H9 (cell line): ENCODE data around the gene SLC35F3. TPM values are rescaled to one million over a fixed set of nuclear protein-coding genes. Genes with fewer than 3 reads are reported as not detected.

Source experiments
- DNase-seq: peaks from one replicate; pipeline ENCODE4 v3.0.0-alpha.2; 2017
- H2AFZ ChIP-seq: one replicate; pipeline ENCODE4 v1.6.1; 2013; ENCODE audit warnings: mild to moderate bottlenecking, low read length, control low read depth, moderate library complexity
- H2AK5ac ChIP-seq: 2 replicates; pipeline ENCODE4 v1.6.1; 2013; ENCODE audit warnings: low read length, control low read depth, mixed read lengths; ENCODE audit not compliant: insufficient read length
- H2BK120ac ChIP-seq: one replicate; pipeline ENCODE4 v1.6.1; 2013; ENCODE audit warnings: low read depth, mild to moderate bottlenecking, low read length, control low read depth, inconsistent platforms; ENCODE audit not compliant: poor library complexity, severe bottlenecking
- H2BK12ac ChIP-seq: 2 replicates; pipeline ENCODE4 v1.6.1; 2013; ENCODE audit warnings: low read length, control low read depth, mixed read lengths, low read depth; ENCODE audit not compliant: insufficient read length
- H2BK15ac ChIP-seq: 2 replicates; pipeline ENCODE4 v1.6.1; 2013; ENCODE audit warnings: low read depth, low read length, control low read depth
- H2BK20ac ChIP-seq: one replicate; pipeline ENCODE4 v1.6.1; 2013; ENCODE audit warnings: low read depth, mild to moderate bottlenecking, low read length, control low read depth, inconsistent platforms; ENCODE audit not compliant: poor library complexity, severe bottlenecking
- H2BK5ac ChIP-seq: 2 replicates; pipeline ENCODE4 v1.6.1; 2013; ENCODE audit warnings: low read length, control low read depth, mixed read lengths; ENCODE audit not compliant: insufficient read length
- H3K14ac ChIP-seq: 2 replicates; pipeline ENCODE4 v1.6.1; 2013; ENCODE audit warnings: low read length, control low read depth; ENCODE audit not compliant: insufficient read depth
- H3K18ac ChIP-seq: 2 replicates; pipeline ENCODE4 v1.6.1; 2013; ENCODE audit warnings: low read depth, mild to moderate bottlenecking, mixed read lengths, low read length, control low read depth; ENCODE audit not compliant: insufficient read length
- H3K23ac ChIP-seq: 2 replicates; pipeline ENCODE4 v1.6.1; 2013; ENCODE audit warnings: low read length, control low read depth, mixed read lengths, low read depth; ENCODE audit not compliant: insufficient read length
- H3K23me2 ChIP-seq: 2 replicates; pipeline ENCODE4 v1.6.1; 2013; ENCODE audit warnings: low read depth, mild to moderate bottlenecking, mixed read lengths, low read length, control low read depth; ENCODE audit not compliant: insufficient read length, poor library complexity, severe bottlenecking
- H3K27ac ChIP-seq: 2 replicates; pipeline ENCODE4 v1.5.1; 2013; ENCODE audit warnings: low read length, control low read depth, mixed read lengths, low read depth; ENCODE audit not compliant: insufficient read length
- H3K27me3 ChIP-seq: 2 replicates; pipeline ENCODE4 v1.6.1; 2013; ENCODE audit warnings: low read length, control low read depth, inconsistent platforms; ENCODE audit not compliant: insufficient read depth
- H3K4ac ChIP-seq: 2 replicates; pipeline ENCODE4 v1.6.1; 2013; ENCODE audit warnings: low read depth, mild to moderate bottlenecking, control low read depth, inconsistent platforms, low read length, moderate library complexity
- H3K4me1 ChIP-seq: 2 replicates; pipeline ENCODE4 v1.6.1; 2013; ENCODE audit warnings: low read length, control low read depth, inconsistent platforms; ENCODE audit not compliant: insufficient read depth
- H3K4me2 ChIP-seq: 2 replicates; pipeline ENCODE4 v1.6.1; 2013; ENCODE audit warnings: low read length, control low read depth, mixed read lengths; ENCODE audit not compliant: insufficient read length, insufficient read depth
- H3K56ac ChIP-seq: 2 replicates; pipeline ENCODE4 v1.6.1; 2013; ENCODE audit warnings: low read depth, mild to moderate bottlenecking, mixed read lengths, low read length, control low read depth; ENCODE audit not compliant: insufficient read length
- H3K79me1 ChIP-seq: 2 replicates; pipeline ENCODE4 v1.6.1; 2013; ENCODE audit warnings: low read depth, mild to moderate bottlenecking, moderate library complexity, low read length, control low read depth, inconsistent platforms; ENCODE audit not compliant: insufficient read depth, poor library complexity, severe bottlenecking
- H3K79me2 ChIP-seq: 2 replicates; pipeline ENCODE4 v1.6.1; 2013; ENCODE audit warnings: low read length, control low read depth, inconsistent platforms; ENCODE audit not compliant: insufficient read depth
- H3K9ac ChIP-seq: 2 replicates; pipeline ENCODE4 v1.6.1; 2013; ENCODE audit warnings: low read length, control low read depth, mixed read lengths; ENCODE audit not compliant: insufficient read length; ENCODE audit errors: extremely low read depth
- H3K9me3 ChIP-seq: one replicate; pipeline ENCODE4 v1.6.1; 2013; ENCODE audit warnings: low read depth, low read length, inconsistent platforms; ENCODE audit not compliant: control insufficient read depth
- H3T11ph ChIP-seq: one replicate; pipeline ENCODE4 v1.6.1; 2013; ENCODE audit warnings: mild to moderate bottlenecking, low read length, control low read depth, inconsistent platforms
- H4K20me1 ChIP-seq: one replicate; pipeline ENCODE4 v1.6.1; 2013; ENCODE audit not compliant: control insufficient read depth, insufficient read length, insufficient read depth
- H4K5ac ChIP-seq: 2 replicates; pipeline ENCODE4 v1.6.1; 2013; ENCODE audit warnings: low read depth, mild to moderate bottlenecking, mixed read lengths, low read length, control low read depth; ENCODE audit not compliant: insufficient read length
- H4K8ac ChIP-seq: replicated peaks from 2 replicates; pipeline ENCODE4 v1.6.1; 2013; ENCODE audit warnings: low read length, control low read depth, mixed read lengths, low read depth; ENCODE audit not compliant: insufficient read length
- H4K91ac ChIP-seq: 2 replicates; pipeline ENCODE4 v1.6.1; 2013; ENCODE audit warnings: low read depth, mild to moderate bottlenecking, moderate library complexity, mixed read lengths, low read length, control low read depth; ENCODE audit not compliant: insufficient read length
- H3K27ac Mint-ChIP-seq, 3 experiments: 2 replicates in 2 of 3; 3 replicates in 1 of 3; pipeline ENCODE4 v1.8.0; 2020 to 2021; ENCODE audit warnings: mixed read lengths in 3 of 3, mild to moderate bottlenecking in 1 of 3, moderate library complexity in 1 of 3
- H3K27me3 Mint-ChIP-seq: 2 replicates; pipeline ENCODE4 v1.8.0; 2021; ENCODE audit warnings: low read depth, mild to moderate bottlenecking, moderate library complexity, mixed read lengths
- H3K36me3 Mint-ChIP-seq, 3 experiments: 2 replicates in 2 of 3; 3 replicates in 1 of 3; pipeline ENCODE4 v1.8.0; 2020 to 2021; ENCODE audit warnings: low read depth in 3 of 3, mixed read lengths in 3 of 3; ENCODE audit not compliant: insufficient read depth in 1 of 3
- H3K4me1 Mint-ChIP-seq, 2 experiments: 2 replicates each; pipeline ENCODE4 v1.8.0; 2020; ENCODE audit warnings: mixed read lengths in 2 of 2
- H3K4me3 Mint-ChIP-seq, 2 experiments: 2 replicates in 1 of 2; 3 replicates in 1 of 2; pipeline ENCODE4 v1.8.0; 2020 to 2021; ENCODE audit warnings: mild to moderate bottlenecking in 2 of 2, mixed read lengths in 2 of 2, moderate library complexity in 1 of 2
- H3K9me3 Mint-ChIP-seq, 2 experiments: 2 replicates in 1 of 2; 3 replicates in 1 of 2; pipeline ENCODE4 v1.8.0; 2020; ENCODE audit warnings: mild to moderate bottlenecking in 2 of 2, mixed read lengths in 2 of 2, moderate library complexity in 1 of 2
- CTCF ChIP-seq: fragments of 200-600 bp; sonication (generic); conservative IDR thresholded peaks from 3 replicates; pipeline ENCODE4 v1.8.0; 2021; ENCODE audit warnings: antibody characterized with exemption, mild to moderate bottlenecking
- WGBS: extraction: QIAGEN DNeasy Blood & Tissue Kit; methylation state at CpG from one replicate; pipeline ENCODE4 v1.1.7; 2013; ENCODE audit warnings: missing lambda C conversion rate, low lambda C conversion rate, mixed read lengths; ENCODE audit not compliant: insufficient read length; ENCODE audit errors: extremely low coverage; 5-methylcytosine and 5-hydroxymethylcytosine counted together
- total RNA-seq: library from RNA; stranded (reverse); gene quantifications from 2 replicates; pipeline ENCODE4 v1.2.1, GENCODE V29; 2021

The SLC35F3 gene
- total RNA-seq, 1 experiment from 2014 or later = 0.81 TPM

DNA sequence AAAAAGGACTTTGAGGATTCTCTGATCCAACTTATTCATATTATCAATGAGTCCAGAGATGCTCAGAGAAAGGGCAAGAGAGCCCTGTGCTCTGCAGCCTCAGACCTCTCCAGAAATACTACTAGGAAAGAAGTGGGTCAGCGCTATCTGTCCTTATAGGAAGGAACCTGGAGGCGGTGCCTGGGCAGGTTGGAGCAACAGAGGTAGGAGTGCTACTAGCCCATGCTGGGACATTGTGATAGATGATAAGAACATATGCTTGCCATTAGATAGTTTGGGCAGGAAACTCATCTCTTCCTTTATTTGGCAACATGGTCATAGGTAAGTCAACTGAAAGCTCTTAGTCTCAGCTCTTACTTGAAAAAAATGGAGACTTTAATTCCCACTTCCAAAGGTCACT lies 335.0 kb downstream of the SLC35F3 start:
- H4K5ac ChIP-seq = no peak overlapping the region
- H3K9ac ChIP-seq = no peak overlapping the region
- no peak overlapping the region for H3K23ac ChIP-seq
- no peak overlapping the region for H2BK12ac ChIP-seq
- no peak overlapping the region for H2AK5ac ChIP-seq
- no peaks in the 10 kb centered on the region for H4K20me1 ChIP-seq
- no peak overlapping the region for H2AFZ ChIP-seq
- H3K4ac ChIP-seq = no peak overlapping the region
- H3K56ac ChIP-seq = no peak overlapping the region
- H4K91ac ChIP-seq = no peak overlapping the region
- H3K14ac ChIP-seq = no peak overlapping the region
- H2BK120ac ChIP-seq = no peak overlapping the region
- H3K79me1 ChIP-seq = no peaks in the 10 kb centered on the region
- H3T11ph ChIP-seq = no peak overlapping the region
- H3K4me2 ChIP-seq = no peak overlapping the region
- no peaks in the 10 kb centered on the region for H3K79me2 ChIP-seq
- no peak overlapping the region for H4K8ac ChIP-seq
- H3K4me3 Mint-ChIP-seq = no peak overlapping the region
- H3K9me3 Mint-ChIP-seq = no peaks in the 10 kb centered on the region; a peak in 1 of 5 replicates
- peaks cover 4% of the 10 kb centered on the region for H3K27me3 Mint-ChIP-seq
- H3K27me3 ChIP-seq = no peaks in the 10 kb centered on the region
- no peak overlapping the region for H2BK20ac ChIP-seq
- H3K4me1 ChIP-seq = no peaks in the 10 kb centered on the region
- H2BK5ac ChIP-seq = no peak overlapping the region
- no peaks in the 10 kb centered on the region for H3K36me3 Mint-ChIP-seq
- H3K18ac ChIP-seq = no peak overlapping the region
- no peak overlapping the region for H3K27ac ChIP-seq
- no peaks in the 10 kb centered on the region for H3K23me2 ChIP-seq
- no peak overlapping the region for H2BK15ac ChIP-seq
- no peak overlapping the region for H3K27ac Mint-ChIP-seq
- peaks cover 0 to 4% of the 10 kb centered on the region in 2 experiments; a peak in 2 of 4 replicates for H3K4me1 Mint-ChIP-seq
- no peak for TF ChIP-seq CTCF
- no peaks in the 10 kb centered on the region for H3K9me3 ChIP-seq
- no CpG with 5 or more reads among the region's 2 CpGs for WGBS
- peak; percentile 2 for DNase-seq
